GM11168 (cell line): ENCODE data around the gene TARBP2.

Experiments
- in situ Hi-C: fragments of 300-500 bp; cut with MboI; formaldehyde crosslinking; loops from one replicate; pipeline ENCODE4 v1.12.0; 2022; ENCODE audit warnings: low sequenced_read_pairs; ENCODE audit not compliant: unreplicated experiment

Gene TARBP2

DNA sequence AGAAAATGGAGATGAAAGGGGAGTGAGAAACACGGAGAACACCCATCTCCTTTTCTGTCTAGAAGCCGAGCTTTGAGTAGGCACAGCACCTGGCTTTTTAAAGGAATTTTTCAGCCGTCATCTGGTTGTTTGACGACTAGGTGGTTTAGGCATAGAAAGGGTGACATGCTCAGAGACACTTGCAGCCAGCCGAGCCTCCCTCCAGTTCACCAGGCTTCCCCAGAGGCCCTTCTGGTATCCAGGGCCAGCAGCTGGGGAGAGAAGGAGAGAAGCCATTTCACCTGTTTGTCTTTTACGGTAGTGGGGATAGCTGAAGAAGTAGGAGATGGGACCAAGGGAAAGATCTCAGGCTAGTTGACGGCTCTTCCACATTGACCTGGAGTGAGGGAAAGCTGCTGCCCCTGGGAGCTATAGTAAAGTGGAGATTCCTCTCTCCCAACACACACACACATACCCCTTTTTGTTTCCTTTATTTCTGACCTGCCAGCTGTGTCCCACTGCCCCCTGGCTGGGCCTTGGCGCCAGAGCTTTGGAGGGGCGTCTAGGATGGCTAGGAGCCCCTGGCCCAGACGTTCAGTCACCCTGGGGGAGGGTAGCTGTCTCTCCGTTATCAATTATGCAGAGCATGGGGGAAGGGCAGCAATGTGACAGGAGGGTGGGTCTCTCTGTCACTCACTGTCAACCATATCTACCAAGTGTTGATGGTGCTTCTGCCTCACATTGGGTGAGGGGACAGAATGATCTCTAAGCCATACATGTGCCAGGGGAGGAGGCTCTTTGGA is 7.3 kb upstream of the TARBP2 start:
- in situ Hi-C loops: no loop called here

DNA sequence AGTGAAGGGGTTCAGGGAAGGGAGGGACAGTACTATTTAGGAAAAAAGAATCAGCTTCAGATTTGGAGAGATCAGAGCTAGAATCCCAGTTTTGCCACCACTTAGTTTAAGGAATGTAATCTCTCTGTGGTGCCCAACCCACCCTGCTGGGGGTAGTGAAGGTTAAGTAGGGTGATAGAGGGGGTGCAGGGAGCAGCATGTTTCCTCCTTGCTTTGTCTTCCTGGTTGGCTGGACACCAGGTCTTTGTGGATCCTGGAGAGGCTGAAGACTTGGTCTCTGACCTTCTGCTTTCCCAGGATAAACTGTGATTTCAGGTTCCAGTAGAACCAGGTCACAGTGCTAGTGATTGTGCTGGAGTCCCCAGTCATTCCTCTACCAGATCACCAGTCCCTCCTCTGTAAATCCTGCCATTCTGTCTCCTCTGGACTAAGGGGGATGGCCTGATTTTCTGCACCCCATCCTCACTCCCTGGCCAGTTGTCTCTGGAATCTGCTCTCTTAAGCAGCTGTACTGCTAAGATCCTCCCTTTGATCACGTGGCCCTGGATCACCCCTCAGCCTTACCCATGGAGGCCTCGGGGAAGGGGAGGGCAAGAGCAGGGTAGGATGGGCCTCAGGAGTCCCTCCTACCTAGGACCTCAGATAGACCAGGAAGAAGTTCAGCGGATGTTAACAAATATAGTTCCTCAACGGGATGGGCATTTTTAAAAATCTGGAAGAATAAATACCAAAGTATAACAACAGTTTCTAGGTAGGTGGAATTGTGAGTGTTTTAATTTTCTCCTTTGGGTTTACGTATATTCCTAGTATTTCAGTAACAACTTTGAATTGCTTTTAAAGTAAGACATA is 5.0 kb upstream of the TARBP2 start:
- in situ Hi-C loops: no loop called here

DNA sequence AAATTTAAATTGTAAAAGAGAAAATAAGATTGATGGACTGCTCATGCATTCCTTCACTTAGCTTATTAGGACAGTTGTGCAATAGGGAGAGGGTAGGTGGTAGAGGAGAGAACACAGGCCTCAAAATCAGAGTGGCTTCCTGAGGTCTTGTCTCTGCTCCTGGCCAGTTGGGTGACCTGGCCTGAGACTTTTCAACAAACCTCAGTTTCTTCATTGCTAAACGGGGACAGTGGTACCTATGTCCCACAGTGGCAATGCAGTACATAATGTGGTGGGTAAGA is 4.4 kb upstream of the TARBP2 start:
- in situ Hi-C loops: no loop called here

DNA sequence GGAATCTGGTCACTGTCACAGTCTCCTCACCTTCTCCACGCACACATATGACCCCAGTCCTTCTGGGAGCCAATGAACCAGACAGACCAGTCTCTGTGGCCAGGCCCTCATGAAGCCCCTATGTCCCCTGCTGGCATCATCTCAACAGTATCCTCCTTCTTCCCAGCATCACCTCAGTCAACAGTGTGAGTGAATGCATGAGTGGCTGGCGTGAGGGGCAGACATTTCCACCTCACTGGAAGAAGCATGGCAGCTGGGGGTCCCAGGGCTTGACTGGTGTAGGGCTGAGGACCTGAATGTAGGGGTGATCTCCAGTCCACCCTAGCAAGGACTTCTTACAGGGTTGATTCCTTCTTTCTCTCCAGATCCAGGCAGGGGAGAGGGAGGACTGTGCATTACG is 3.6 kb upstream of the TARBP2 start:
- in situ Hi-C loops: no loop called here

DNA sequence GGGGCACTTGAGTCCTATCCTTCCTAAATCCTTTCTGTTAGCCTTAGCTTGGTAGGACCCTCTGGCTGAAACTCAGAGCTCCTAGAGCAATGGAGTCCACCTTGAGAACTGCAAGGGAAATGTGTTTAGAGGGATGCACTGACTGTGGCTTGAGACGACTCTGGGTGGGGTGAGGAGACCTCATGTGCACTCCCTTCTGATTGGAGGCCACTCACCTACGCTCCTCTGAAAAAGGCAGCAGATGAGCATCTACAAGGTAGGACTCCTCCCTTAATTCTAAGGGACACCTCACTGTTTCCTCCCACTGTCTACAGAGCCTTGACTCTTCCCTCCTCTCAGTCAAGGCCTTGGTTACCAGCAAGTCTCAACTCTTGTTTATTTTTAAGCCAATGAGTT is 2.9 kb upstream of the TARBP2 start:
- in situ Hi-C loops: no loop called here

DNA sequence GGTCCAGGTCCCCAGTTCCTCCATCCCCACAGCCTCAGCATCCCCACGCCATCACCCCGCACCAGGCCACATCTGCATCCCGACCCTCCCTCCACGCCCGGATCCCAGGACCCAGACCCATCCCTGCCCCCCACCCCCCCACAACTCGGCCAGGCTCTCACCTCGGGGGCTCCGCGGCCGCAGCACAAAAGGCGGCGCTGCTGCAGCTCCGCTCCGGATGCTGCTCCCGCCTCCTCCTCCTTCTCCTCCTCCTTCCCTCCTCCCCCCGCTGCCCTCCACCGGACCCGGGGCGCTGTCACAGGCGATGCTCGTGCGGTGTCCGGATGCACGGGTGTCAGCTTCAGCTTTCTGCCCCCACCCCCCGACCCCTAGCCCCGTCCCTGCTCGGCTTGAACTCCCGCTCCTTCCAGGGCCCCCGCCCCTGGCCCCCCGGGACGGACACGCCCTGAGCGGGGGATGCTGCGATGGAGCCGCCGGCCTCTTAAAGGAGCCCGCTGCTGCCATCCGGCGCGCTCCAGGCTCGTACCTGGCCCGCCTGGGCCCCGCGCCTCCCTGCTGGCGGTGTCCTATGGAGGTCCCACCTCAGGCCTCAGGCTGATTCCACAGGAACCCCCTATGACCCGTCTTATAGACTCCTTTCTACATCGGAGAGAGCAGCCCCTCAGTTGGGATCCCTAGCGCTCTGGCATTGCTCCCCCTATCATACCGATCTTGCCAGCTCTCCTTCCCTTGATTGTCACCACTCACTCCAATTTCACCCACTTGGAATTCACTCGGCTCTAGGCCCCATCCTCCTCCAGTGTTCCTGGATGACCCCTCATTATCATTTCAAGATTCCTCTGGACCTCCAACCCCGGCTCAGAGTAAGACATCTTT is 1.6 kb upstream of the TARBP2 start, which contains the start of gene MAP3K12:
MAP3K12 (minus strand) TSS at position 193 of the 876 bp plus-strand sequence. CDS start 12,067 bp downstream, outside the sequence.
- in situ Hi-C loops: no loop called here

DNA sequence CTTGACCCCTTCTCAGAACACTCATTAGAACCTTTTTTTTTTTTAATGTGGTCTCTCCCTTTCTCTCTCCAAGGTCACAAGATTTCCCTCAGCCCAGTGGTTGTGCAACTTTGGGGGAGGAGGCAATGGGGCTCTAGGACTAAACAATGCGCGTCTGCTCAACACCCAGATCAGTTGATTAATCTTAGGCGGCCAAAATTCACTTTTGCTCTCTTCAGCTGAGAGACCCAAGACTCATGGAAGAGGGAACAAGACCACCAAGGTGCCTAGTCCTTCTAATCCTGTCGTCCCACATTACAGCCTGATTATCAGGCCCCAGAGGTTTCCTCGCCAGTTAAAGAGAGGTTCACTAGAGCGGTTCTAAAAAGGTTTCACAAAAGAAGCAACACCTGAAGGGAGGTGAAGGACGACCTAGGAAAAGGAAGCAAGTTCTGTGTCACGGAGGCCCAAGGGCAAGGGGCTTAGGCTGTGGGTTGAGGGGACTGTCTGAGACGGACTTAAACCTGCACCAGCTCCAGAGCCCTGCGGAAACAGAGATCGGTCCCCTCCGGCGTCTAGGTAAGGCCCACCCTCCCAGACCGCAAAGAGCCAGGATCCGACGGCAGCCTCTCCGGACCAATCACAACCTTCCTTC is 824 bp upstream of the TARBP2 start:
- in situ Hi-C loops: no loop called here

DNA sequence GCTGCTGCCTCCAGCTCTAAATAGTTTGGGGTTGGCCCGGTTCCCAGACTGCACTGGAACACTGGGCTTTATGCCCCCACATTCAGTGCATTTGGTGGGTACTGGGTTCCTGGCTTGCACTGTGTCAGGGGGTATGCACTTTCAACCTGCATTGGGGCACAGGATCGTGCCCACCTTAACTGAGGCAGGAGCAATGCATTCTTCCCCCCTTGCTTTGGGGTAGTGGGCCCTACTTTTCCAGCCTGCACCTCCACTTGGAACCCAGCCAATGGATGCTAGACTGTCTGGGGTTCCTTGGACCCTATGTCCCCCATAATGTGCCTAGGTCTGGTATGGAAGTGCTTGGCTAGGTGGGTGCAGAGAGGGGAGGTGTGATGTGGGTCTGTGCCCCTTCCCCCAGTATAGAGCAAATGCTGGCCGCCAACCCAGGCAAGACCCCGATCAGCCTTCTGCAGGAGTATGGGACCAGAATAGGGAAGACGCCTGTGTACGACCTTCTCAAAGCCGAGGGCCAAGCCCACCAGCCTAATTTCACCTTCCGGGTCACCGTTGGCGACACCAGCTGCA is 615 bp downstream of the TARBP2 start:
- in situ Hi-C loops: no loop called here

DNA sequence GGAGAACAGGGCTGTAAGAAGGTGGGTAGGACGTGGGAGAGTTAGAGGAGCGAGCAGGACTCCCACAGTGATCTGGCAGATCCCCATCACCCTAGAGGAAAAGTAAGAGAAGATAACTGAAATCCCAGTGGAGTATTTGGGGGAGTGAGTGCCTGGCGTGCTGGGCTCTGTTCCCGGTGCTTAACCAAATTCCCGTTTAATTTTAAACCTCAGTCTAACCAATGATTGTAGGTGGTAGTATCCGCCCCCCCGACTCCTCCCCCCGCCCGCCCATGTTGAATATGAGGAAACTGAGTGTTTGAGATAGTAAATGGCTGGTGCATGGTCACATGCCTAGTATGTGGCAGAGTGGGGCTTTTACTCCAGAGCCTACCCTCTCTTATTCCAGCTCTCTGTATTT is 1.2 kb downstream of the TARBP2 start:
- in situ Hi-C loops: no loop called here

DNA sequence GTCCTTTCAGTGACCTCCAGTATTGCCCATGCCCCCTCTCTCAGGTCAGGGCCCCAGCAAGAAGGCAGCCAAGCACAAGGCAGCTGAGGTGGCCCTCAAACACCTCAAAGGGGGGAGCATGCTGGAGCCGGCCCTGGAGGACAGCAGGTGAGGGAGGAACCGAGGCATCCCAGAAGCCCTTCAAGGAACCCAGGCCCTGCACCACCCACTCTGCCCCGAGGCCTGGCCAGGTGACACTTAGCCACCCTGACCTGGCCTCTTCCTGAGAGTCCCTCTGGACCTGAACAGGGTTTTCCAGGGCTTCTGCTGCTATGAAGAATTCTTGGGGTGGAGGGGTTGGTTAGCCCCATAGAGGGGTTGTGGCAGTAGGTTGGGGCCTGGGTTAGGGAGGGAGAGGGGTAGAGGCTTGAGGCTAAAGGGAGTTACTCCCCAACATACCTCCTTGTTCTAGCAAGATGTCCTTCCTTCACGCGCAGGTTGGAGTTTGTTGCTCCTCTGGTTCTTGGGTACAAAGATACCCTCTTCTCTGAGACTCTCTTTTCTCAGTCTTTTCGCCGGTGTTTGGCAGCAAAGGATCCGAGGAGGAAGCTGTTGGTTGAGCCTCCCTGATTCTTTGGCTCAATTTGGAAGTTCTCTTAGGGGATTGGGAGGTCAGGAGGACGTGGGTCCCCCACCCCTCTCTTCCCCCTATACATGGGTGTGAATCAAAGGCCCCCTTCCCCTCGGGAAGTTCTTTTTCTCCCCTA is 2.1 kb downstream of the TARBP2 start:
- in situ Hi-C loops: no loop called here

DNA sequence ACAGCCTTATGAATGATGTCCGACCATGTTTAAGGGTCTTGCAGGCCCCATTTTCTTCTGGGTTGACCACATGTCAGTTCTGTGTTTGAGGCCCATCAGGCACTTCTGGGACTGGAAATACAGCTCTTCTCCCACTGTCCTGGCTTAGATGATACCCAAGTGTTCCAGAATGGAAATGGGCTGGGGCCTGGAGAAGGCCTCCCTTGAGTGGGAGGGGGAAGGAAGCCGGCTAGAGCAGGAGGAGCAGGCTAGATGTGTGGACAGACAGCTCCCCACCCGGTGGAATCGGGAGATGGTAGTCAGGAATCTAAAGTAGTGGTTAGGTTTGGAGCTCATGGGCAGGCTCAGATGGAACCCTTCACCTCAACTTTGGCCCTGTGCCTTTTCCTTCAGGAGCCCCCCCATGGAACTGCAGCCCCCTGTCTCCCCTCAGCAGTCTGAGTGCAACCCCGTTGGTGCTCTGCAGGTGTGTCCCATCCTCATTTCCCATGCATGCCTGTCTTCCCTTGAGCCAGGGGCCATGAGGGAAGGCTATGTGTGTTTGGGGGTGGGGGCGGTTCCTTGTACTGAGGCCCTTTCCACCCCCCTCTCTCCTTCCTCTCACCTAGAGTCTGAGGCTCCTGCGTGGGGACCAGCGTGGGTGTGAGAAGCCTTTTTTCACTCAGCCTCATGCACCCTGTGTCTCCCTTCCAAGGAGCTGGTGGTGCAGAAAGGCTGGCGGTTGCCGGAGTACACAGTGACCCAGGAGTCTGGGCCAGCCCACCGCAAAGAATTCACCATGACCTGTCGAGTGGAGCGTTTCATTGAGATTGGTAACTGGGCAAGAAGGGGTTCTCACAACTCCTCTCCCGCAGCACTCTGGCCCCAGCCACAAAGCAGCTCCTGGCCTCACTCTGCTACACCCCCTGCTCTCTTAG is 3.2 kb downstream of the TARBP2 start:
- in situ Hi-C loops: no loop called here

DNA sequence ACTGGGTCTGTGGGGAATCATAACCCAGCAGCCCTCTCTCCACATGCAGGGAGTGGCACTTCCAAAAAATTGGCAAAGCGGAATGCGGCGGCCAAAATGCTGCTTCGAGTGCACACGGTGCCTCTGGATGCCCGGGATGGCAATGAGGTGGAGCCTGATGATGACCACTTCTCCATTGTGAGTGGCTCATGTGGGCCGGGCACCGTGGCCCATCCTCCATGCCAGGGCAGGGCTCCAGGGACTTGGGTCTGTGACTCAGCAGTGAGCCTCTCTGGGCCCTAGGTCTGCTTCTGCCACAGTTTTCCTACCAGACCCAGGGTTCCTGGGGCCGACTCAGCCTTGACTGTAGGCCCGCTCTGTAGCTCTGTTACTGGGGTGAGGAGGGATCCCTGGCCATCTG is 4.0 kb downstream of the TARBP2 start:
- in situ Hi-C loops: no loop called here

DNA sequence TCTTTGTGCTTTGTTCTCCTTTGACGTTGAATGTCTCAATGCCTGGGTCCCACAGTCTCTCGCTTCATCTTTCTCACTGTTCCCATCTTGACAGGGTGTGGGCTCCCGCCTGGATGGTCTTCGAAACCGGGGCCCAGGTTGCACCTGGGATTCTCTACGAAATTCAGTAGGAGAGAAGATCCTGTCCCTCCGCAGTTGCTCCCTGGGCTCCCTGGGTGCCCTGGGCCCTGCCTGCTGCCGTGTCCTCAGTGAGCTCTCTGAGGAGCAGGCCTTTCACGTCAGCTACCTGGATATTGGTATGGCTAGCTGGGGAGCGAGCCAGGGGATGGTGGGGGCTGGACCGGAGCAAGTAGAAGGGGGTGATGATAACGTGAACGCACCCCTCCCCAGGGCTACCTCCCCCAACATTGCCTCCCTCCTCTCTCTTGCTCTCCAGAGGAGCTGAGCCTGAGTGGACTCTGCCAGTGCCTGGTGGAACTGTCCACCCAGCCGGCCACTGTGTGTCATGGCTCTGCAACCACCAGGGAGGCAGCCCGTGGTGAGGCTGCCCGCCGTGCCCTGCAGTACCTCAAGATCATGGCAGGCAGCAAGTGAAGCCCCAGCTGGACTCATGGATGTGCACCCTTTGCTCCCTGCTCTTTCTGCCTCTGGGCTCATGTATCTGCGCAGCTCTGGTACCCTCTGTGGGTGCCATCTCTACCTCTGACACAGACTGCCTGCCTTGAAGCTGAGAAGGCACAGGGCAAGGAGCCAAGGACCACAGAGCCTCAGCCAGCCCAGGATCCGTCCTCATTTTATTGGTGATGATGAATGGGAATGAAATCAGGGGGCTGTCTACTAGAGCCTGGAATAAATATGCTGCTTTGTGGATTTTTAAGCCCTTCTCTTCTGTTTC is 4.7 kb downstream of the TARBP2 start:
- in situ Hi-C loops: no loop called here

DNA sequence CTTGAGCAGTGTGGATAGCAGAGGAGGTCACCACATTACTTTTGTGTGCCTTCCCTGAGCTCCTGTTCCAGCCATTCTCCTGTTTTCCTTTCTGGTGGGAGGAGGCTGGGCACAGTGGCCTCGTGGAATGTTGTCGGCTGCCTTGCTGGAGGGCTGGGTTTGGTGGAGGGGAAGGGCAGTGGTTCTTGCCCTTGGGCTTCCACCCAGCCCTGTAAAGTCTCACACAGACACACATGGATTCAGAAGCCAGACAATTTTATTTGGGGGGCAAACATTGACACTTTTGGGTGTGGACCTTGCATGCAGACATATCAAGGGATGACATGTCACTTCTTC is 5.3 kb downstream of the TARBP2 start:
- in situ Hi-C loops: no loop called here

DNA sequence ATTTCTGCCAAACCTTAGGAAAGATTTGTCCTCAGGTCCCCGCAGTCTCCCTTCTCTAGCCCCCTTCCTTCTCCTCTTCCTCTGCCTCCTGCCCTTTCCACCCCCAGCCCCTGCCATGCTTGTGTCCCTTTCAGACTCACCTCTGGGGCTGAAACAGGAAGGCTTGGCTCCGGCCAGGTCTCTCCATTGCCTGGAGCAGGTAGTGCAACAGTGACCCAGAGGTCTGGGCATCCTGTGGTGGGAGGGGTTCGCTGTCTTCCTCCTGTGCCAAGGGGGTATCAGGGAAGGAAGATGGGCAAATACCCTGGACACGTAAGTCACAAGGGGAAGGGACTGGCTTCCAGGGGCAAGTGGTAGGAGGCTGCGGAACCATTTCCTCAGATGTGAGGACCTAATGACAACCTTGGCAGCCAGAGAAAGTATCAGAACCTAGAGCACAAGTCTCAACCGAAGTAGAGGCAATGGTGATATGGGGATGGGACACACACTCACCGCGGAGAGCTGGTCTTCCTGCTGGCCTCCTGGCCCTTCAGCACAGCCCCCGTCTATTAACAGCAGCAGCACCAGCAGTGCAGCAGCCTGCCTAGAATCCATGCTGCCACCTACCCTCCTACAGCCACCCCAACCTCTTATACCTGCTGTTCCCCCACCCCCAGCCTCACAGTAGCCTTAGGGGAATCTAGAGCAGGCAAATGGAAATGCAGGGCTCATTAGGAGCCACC is 6.0 kb downstream of the TARBP2 start, which contains the start of gene NPFF:
NPFF (minus strand) TSS at position 604 of the 722 bp plus-strand sequence; CDS start at position 594, 10 bp downstream.
- in situ Hi-C loops: no loop called here

DNA sequence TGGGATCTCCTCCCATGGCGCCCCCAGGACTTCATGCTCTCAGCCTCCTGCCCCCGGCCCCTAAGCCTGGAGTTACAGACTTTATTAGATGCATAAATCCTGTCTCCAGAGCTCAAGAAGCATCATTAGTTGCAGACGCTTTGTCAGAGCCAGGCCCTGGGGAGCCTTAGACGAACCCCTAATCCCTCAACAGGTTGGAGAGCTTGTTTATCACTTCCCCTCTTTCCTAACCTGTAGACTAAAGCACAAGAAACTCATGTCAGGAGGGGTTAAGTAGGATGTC is 6.5 kb downstream of the TARBP2 start:
- in situ Hi-C loops: no loop called here
